SK-N-SH (cell line): ENCODE measurements around the gene CDH4. TPM values are rescaled to one million over a fixed set of nuclear protein-coding genes. Genes with fewer than 3 reads are reported as not detected.

Experiments
- CTCF ChIA-PET: fragments of 300-600, 350-600 bp; formaldehyde crosslinking; extraction: SDS; loops from one replicate; lab custom pipeline; 2021; lab: Yijun Ruan, JAX
- POLR2A ChIA-PET: fragments of 350-600 bp; sonication (Branson Sonifier 250); formaldehyde crosslinking; extraction: SDS; loops from one replicate; lab custom pipeline; 2020; ENCODE audit warnings: antibody characterized with exemption, inconsistent platforms; lab: Yijun Ruan, JAX
- DNase-seq: peaks from one replicate; pipeline ENCODE4 v3.0.0; 2012
- H2AFZ ChIP-seq: fragments of 200-600 bp; sonication (generic); 2 replicates; pipeline ENCODE4 v1.8.1; 2016; ENCODE audit warnings: antibody characterized with exemption, mild to moderate bottlenecking, low read depth
- H3F3A ChIP-seq: fragments of 200-600 bp; sonication (generic); replicated peaks from 2 replicates; pipeline ENCODE3; 2016; ENCODE audit warnings: antibody characterized with exemption, mild to moderate bottlenecking; ENCODE audit not compliant: insufficient read depth
- H3K27ac ChIP-seq, 2 experiments: fragments of 200-500 bp in 1 of 2; fragments of 200-600 bp in 1 of 2; sonication (Bioruptor generic) in 1 of 2; sonication (generic), shearing (Covaris generic) in 1 of 2; 2 replicates each; pipeline versions ENCODE4 v1.5.1 to v1.6.1; 2014 to 2016; ENCODE audit warnings: low read depth in 2 of 2, inconsistent platforms in 1 of 2, low read length in 1 of 2, mild to moderate bottlenecking in 1 of 2, mixed read lengths in 1 of 2
- H3K27me3 ChIP-seq: fragments of 200-600 bp; sonication (generic), shearing (Covaris generic); 2 replicates; pipeline ENCODE4 v1.6.1; 2016; ENCODE audit warnings: mixed run types; ENCODE audit not compliant: insufficient read depth
- H3K36me3 ChIP-seq, 2 experiments: fragments of 200-500 bp in 1 of 2; fragments of 200-600 bp in 1 of 2; sonication (Bioruptor generic) in 1 of 2; sonication (generic) in 1 of 2; replicated peaks in 1 of 2; 2 replicates each; pipeline versions ENCODE3 to v1.5.1; 2014 to 2016; ENCODE audit warnings: low read length in 1 of 2, mild to moderate bottlenecking in 1 of 2; ENCODE audit not compliant: insufficient read depth in 2 of 2, control insufficient read depth in 1 of 2
- H3K4me1 ChIP-seq, 2 experiments: fragments of 200-500 bp in 1 of 2; fragments of 200-600 bp in 1 of 2; sonication (Bioruptor generic) in 1 of 2; sonication (generic), shearing (Covaris generic) in 1 of 2; 2 replicates each; pipeline versions ENCODE4 v1.5.1 to v1.6.1; 2014 to 2016; ENCODE audit warnings: low read depth in 1 of 2, low read length in 1 of 2, mixed run types in 1 of 2; ENCODE audit not compliant: insufficient read depth in 2 of 2, control insufficient read depth in 1 of 2
- H3K4me2 ChIP-seq: fragments of 200-600 bp; sonication (generic), shearing (Covaris generic); 2 replicates; pipeline ENCODE4 v1.6.1; 2017; ENCODE audit warnings: mixed run types
- H3K4me3 ChIP-seq, 2 experiments: fragments of 200-500 bp in 1 of 2; fragments of 200-600 bp in 1 of 2; sonication (Bioruptor generic) in 1 of 2; sonication (generic), shearing (Covaris generic) in 1 of 2; 2 replicates each; pipeline versions ENCODE4 v1.5.1 to v1.8.1; 2014 to 2016; ENCODE audit warnings: low read depth in 2 of 2, inconsistent platforms in 1 of 2, low read length in 1 of 2, mild to moderate bottlenecking in 1 of 2, mixed read lengths in 1 of 2, moderate library complexity in 1 of 2
- H3K79me2 ChIP-seq: fragments of 200-600 bp; sonication (generic); 2 replicates; pipeline ENCODE4 v1.8.1; 2017; ENCODE audit warnings: mild to moderate bottlenecking; ENCODE audit not compliant: insufficient read depth
- H3K9ac ChIP-seq: fragments of 200-600 bp; sonication (generic); 2 replicates; pipeline ENCODE4 v1.6.1; 2017; ENCODE audit warnings: mixed run types
- H3K9me2 ChIP-seq: fragments of 200-600 bp; sonication (generic); 2 replicates; pipeline ENCODE4 v1.6.1; 2017; ENCODE audit warnings: mixed run types
- H3K9me3 ChIP-seq: fragments of 200-600 bp; sonication (generic); 2 replicates; pipeline ENCODE4 v1.6.1; 2017; ENCODE audit warnings: mixed run types, mild to moderate bottlenecking, moderate library complexity
- H4K20me1 ChIP-seq: fragments of 200-600 bp; sonication (generic); 2 replicates; pipeline ENCODE4 v1.6.1; 2017; ENCODE audit warnings: mild to moderate bottlenecking, mixed run types; ENCODE audit not compliant: insufficient read depth
- CHD2 ChIP-seq: fragments of 150-350 bp; IDR thresholded peaks from 2 replicates; pipeline ENCODE4 v1.6.1; 2018; ENCODE audit warnings: low read length; ENCODE audit not compliant: partially characterized antibody
- ELF1 ChIP-seq: IDR thresholded peaks from 2 replicates; pipeline ENCODE4 v1.4.0; 2012
- EP300 ChIP-seq, 2 experiments: IDR thresholded peaks; 2 replicates each; pipeline versions ENCODE4 v1.4.0 to v1.6.1; 2012; ENCODE audit warnings: borderline replicate concordance in 1 of 2, low read depth in 1 of 2, low read length in 1 of 2
- FOXJ3 ChIP-seq: sonication (generic); formaldehyde crosslinking; IDR thresholded peaks from 2 replicates; pipeline ENCODE4 v1.5.1; 2020; ENCODE audit warnings: mild to moderate bottlenecking, missing genetic modification reagents
- JUND ChIP-seq: IDR thresholded peaks from 2 replicates; pipeline ENCODE4 v1.4.0; 2012
- MAX ChIP-seq: IDR thresholded peaks from 2 replicates; pipeline ENCODE4 v1.4.0; 2012; ENCODE audit warnings: low read depth
- MXI1 ChIP-seq: IDR thresholded peaks from 2 replicates; pipeline ENCODE4 v1.6.1; 2012; ENCODE audit warnings: mild to moderate bottlenecking, low read depth, low read length, improper control_type of control experiment
- POLR2AphosphoS5 ChIP-seq: IDR thresholded peaks from 2 replicates; pipeline ENCODE4 v1.6.1; 2012; ENCODE audit warnings: low read depth, low read length
- RAD21 ChIP-seq: IDR thresholded peaks from 2 replicates; pipeline ENCODE4 v1.6.1; 2012; ENCODE audit warnings: mild to moderate bottlenecking, low read length
- RCOR1 ChIP-seq: fragments of 150-350 bp; IDR thresholded peaks from 2 replicates; pipeline ENCODE4 v1.6.1; 2017; ENCODE audit warnings: antibody characterized with exemption, low read length
- RFX5 ChIP-seq: IDR thresholded peaks from 2 replicates; pipeline ENCODE4 v1.6.1; 2012; ENCODE audit warnings: mild to moderate bottlenecking, improper control_type of control experiment, low read length
- RXRA ChIP-seq: IDR thresholded peaks from 2 replicates; pipeline ENCODE4 v1.4.0; 2012; ENCODE audit warnings: low read depth, mild to moderate bottlenecking, borderline replicate concordance
- SIN3A ChIP-seq: IDR thresholded peaks from 2 replicates; pipeline ENCODE4 v1.6.1; 2012; ENCODE audit warnings: low read depth, mild to moderate bottlenecking, low read length, moderate library complexity, borderline replicate concordance
- USF1 ChIP-seq: IDR thresholded peaks from 2 replicates; pipeline ENCODE4 v1.4.0; 2012; ENCODE audit warnings: low read depth, borderline replicate concordance
- YY1 ChIP-seq: IDR thresholded peaks from 2 replicates; pipeline ENCODE4 v1.4.0; 2012; ENCODE audit warnings: low read depth, mild to moderate bottlenecking
- WGBS: methylation state at CpG from one replicate; pipeline ENCODE4 v1.1.6; 2017; ENCODE audit warnings: low lambda C conversion rate; 5-methylcytosine and 5-hydroxymethylcytosine counted together
- polyA plus RNA-seq, 3 experiments: library from polyadenylated mRNA; depleted of rRNA; stranded (reverse); fragments of >200 nt; gene quantifications; 2 replicates each; pipeline ENCODE4 v1.2.3, GENCODE V29; 2012

CDH4 gene
- polyA plus RNA-seq, 1 of the 3 experiments (the other 2 are of a cell fraction), result not detected

- Histone ChIP-seq H2AFZ (no peak overlapping the region), H3K9me3 (no peaks in the 10 kb centered on the region), H3K9ac (no peak overlapping the region), H3K4me3 (no peak overlapping the region), H3K79me2 (no peaks in the 10 kb centered on the region), H3K36me3 (no peaks in the 10 kb centered on the region), H3K4me1 (no peaks in the 10 kb centered on the region), H3K4me2 (no peak overlapping the region), H3K27me3 (no peaks in the 10 kb centered on the region), H3K9me2 (no peaks in the 10 kb centered on the region), H4K20me1 (no peaks in the 10 kb centered on the region), H3K27ac (no peak overlapping the region), H3F3A (no peaks in the 10 kb centered on the region)
- ChIA-PET POLR2A (no interaction called here), CTCF (no interaction called here)
- 66% methylated on average over 18 of the region's 25 CpGs for WGBS
- TF ChIP-seq EP300 (IDR thresholded peaks at IDR 0.05; ENCODE audit: borderline replicate concordance in 1 of 2, low read depth in 1 of 2, low read length in 1 of 2), result no peak
- TF ChIP-seq YY1, result no peak
- DNase-seq, result no peak
Measured at GRCh38 chr20:61761453-61762166, 509.5 kb downstream of the CDH4 start.

GRCh38 chr20:61762167-61762710, 510.2 kb downstream of the CDH4 start:
- Histone ChIP-seq H3K4me1 (no peaks in the 10 kb centered on the region), H4K20me1 (no peaks in the 10 kb centered on the region), H3F3A (no peaks in the 10 kb centered on the region), H3K36me3 (no peaks in the 10 kb centered on the region), H3K9ac (no peak overlapping the region), H3K27ac (no peak overlapping the region), H3K79me2 (no peaks in the 10 kb centered on the region), H3K4me2 (no peak overlapping the region), H3K9me3 (no peaks in the 10 kb centered on the region), H3K27me3 (no peaks in the 10 kb centered on the region), H3K4me3 (no peak overlapping the region), H2AFZ (no peak overlapping the region), H3K9me2 (no peaks in the 10 kb centered on the region)
- TF ChIP-seq CHD2, result no peak
- no peak for TF ChIP-seq JUND
- TF ChIP-seq FOXJ3, result no peak
- TF ChIP-seq MAX, result no peak
- TF ChIP-seq RXRA, result no peak
- no peak for TF ChIP-seq POLR2AphosphoS5
- no peak for TF ChIP-seq YY1
- TF ChIP-seq RFX5, result no peak
- TF ChIP-seq MXI1, result no peak
- no peak for TF ChIP-seq SIN3A
- TF ChIP-seq RCOR1, result no peak
- no peak for TF ChIP-seq USF1
- no peak for TF ChIP-seq ELF1
- TF ChIP-seq RAD21, result no peak
- CTCF ChIA-PET, result no interaction called here
- 28% methylated on average over 7 of the region's 7 CpGs for WGBS
- DNase-seq, result no peak
- POLR2A ChIA-PET, result no interaction called here
